ENCODE measurements around the gene DDX47. TPM values are rescaled to one million over a fixed set of nuclear protein-coding genes. Genes with fewer than 3 reads are reported as not detected.
"Not testable (repeated sequence)": the region's sequence is repeated elsewhere in the genome, so short reads cannot be mapped to it uniquely, and the experiment has no call there.

DDX47 gene
- total and polyA plus RNA-seq, 7 donors = 39.6 to 69.5 (median 50.4) TPM

DNA sequence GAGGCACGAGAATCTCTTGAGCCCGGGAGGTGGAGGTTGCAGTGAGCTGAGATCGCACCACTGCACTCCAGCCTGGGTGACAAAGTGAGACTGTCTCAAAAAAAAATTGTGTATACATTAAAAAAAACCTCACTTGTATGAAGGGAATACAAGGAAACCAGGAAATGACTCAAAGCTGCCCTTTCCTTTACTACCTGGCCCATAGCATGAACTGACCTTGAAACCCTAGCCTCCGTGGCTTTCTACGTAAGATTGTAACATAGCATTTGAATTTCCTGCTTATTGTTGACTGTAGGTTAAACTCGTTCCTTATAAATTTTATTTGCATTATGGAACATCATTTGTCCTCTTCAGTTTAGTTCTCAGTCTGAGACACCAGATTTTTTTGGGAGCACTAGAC, 9.1 kb upstream of the DDX47 start:
- TF ChIP-seq CTCF (IDR thresholded peaks at IDR 0.05) = no peak
- DNase-seq = no peak
- 79 to 83% (median 80%) methylated on average over 6 of the region's 6 CpGs for WGBS, 3 donors
- ATAC-seq = no peak
- intact Hi-C loops (cut with DNase I) = no loop called here
- Histone ChIP-seq H3K9me3 (no peaks in the 10 kb centered on the region), H3K27ac (no peak overlapping the region), H3K27me3 (ENCODE audit: insufficient read depth in 3 of 3, low read length in 2 of 3) (no peaks in the 10 kb centered on the region), H3K4me1 (no peaks in the 10 kb centered on the region), H3K4me3 (no peak overlapping the region), H3K36me3 (ENCODE audit: insufficient read depth in 1 of 2, low read depth in 1 of 2) (no peaks in the 10 kb centered on the region)

- ATAC-seq (no peak), DNase-seq (no peak)
- Histone ChIP-seq H3K4me1 (no peaks in the 10 kb centered on the region), H3K9me3 (no peaks in the 10 kb centered on the region), H3K36me3 (ENCODE audit: insufficient read depth in 1 of 2, low read depth in 1 of 2) (no peaks in the 10 kb centered on the region), H3K27ac (no peak overlapping the region), H3K4me3 (no peak overlapping the region), H3K27me3 (ENCODE audit: insufficient read depth in 3 of 3, low read length in 2 of 3) (no peaks in the 10 kb centered on the region)
- no peak for TF ChIP-seq CTCF (IDR thresholded peaks at IDR 0.05)
- intact Hi-C loops (cut with DNase I) = no loop called here
- WGBS, 3 donors = 49 to 52% (median 50%) methylated on average over 6 of the region's 6 CpGs
Measured at GRCh38 chr12:12804432-12804886, 8.7 kb upstream of the DDX47 start.

- no peak for TF ChIP-seq CTCF (IDR thresholded peaks at IDR 0.05)
- Histone ChIP-seq H3K4me1 (no peaks in the 10 kb centered on the region), H3K4me3 (no peak overlapping the region), H3K27me3 (ENCODE audit: insufficient read depth in 3 of 3, low read length in 2 of 3) (no peaks in the 10 kb centered on the region), H3K27ac (peak overlapping the region; percentile 72), H3K36me3 (ENCODE audit: insufficient read depth in 1 of 2, low read depth in 1 of 2) (no peaks in the 10 kb centered on the region), H3K9me3 (no peaks in the 10 kb centered on the region)
- ATAC-seq (no peak), DNase-seq (no peak)
- WGBS, 3 donors = 78 to 90% (median 78%) methylated on average over 8 of the region's 8 CpGs
- intact Hi-C loops (cut with DNase I) = no loop called here
Measured at GRCh38 chr12:12806784-12807516, 6.2 kb upstream of the DDX47 start.

DNA sequence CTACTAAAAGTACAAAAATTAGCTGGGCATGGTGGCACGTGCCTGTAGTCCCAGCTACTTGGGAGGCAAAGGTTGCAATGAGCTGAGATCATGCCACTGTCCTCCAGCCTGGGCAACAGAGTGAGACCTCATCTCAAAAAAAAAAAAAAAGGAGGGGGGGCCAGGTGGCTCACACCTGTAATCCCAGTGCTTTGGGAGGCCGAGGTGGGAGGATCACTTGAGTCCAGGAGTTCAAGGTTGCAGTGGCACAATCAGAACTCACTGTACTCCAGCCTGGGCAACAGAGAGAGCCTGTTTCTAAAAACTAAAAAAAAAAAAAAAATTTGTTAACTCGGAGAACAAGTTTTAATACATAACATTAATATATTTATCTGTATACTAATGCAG, 5.6 kb upstream of the DDX47 start:
- H3K27me3 ChIP-seq (ENCODE audit: insufficient read depth in 3 of 3, low read length in 2 of 3); ATAC-seq; H3K9me3 ChIP-seq; H3K36me3 ChIP-seq (ENCODE audit: insufficient read depth in 1 of 2, low read depth in 1 of 2); intact Hi-C loops (cut with DNase I); DNase-seq; H3K4me1 ChIP-seq; H3K4me3 ChIP-seq: not testable (repeated sequence)
- WGBS, 3 donors = 68 to 77% (median 69%) methylated on average over 3 of the region's 3 CpGs
- peak overlapping the region; percentile 72 for H3K27ac ChIP-seq

DNA sequence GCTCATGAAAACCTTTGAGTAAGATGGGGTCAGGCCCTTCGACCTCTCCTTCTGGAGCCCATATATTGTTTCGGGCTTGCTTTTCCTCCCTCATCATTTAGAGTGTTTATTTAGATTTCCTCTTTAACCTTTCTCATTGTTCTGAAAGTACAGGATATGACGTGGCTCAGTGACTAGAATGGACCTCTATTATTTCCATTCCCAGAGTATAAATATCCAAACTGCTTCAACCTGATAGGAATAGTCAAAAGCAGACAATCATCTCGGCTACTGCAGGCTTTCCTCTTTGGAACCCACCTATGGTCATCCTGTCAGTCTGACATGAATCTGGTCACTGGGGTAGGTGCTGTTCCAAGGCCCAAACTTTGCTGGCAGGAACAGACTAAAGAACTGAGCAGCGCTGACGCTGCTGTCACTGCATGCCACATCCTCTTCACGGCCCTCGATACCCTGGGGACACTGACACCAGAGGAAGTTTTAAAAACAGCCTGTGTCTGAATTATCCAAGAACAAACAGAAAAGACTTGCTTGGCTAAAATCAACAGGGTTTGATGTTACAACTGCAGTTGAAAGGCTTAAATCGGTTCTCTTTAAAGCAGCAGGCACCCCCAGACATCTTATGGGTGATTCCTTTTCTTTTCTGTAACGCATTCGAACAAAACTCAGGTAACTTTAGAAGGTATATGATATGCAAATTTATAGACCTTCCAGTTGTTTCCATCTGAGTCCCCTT, 5.0 kb upstream of the DDX47 start:
- H3K27ac ChIP-seq = peak overlapping the region; percentile 72
- intact Hi-C loops (cut with DNase I) = no loop called here

More for the DNA sequence above, 5.0 kb upstream of the DDX47 start:
- DNase-seq (peak; percentile 34 to 62), ATAC-seq (peak in 1 of 4 donors; percentile 23)
- Histone ChIP-seq H3K4me1 (no peaks in the 10 kb centered on the region), H3K27me3 (ENCODE audit: insufficient read depth in 3 of 3, low read length in 2 of 3) (no peaks in the 10 kb centered on the region), H3K4me3 (peak overlapping the region; percentile 38), H3K36me3 (ENCODE audit: insufficient read depth in 1 of 2, low read depth in 1 of 2) (no peaks in the 10 kb centered on the region), H3K9me3 (no peaks in the 10 kb centered on the region)
- WGBS, 3 donors = 32 to 41% (median 39%) methylated on average over 11 of the region's 11 CpGs
- TF ChIP-seq CTCF (IDR thresholded peaks at IDR 0.05) = no peak

Data from psoas muscle (tissue), 8 donors.